Lung (tissue), 12 donors: Measurements from ENCODE around the gene ITGB2. TPM values are rescaled to one million over a fixed set of nuclear protein-coding genes. Genes with fewer than 3 reads are reported as not detected.

Source experiments
- ATAC-seq: fragments of 200-7000 bp; cut with Tn5 transposase; one replicate; pipeline ENCODE4 v1.9.1; 2020; ENCODE audit warnings: moderate number of reproducible peaks; ENCODE audit not compliant: insufficient read depth, low FRiP score
- DNase-seq, 3 donors: peaks; one replicate each; pipeline ENCODE4 v3.0.0-alpha.2; 2013 to 2017
- H3K27ac ChIP-seq, 2 donors: one replicate each; pipeline ENCODE4 v1.5.1; 2013; ENCODE audit warnings: mild to moderate bottlenecking in 2 of 2, moderate library complexity in 2 of 2, control low read depth in 1 of 2, inconsistent platforms in 1 of 2, low read depth in 1 of 2, low read length in 1 of 2
- H3K27me3 ChIP-seq, 3 donors: one replicate each; pipeline ENCODE4 v1.5.1; 2013; ENCODE audit warnings: low read length in 2 of 3; ENCODE audit not compliant: control insufficient read depth in 3 of 3, insufficient read depth in 3 of 3
- H3K36me3 ChIP-seq, 4 donors: one replicate each; pipeline ENCODE4 v1.5.1; 2013; ENCODE audit warnings: low read length in 4 of 4, mild to moderate bottlenecking in 1 of 4, moderate library complexity in 1 of 4; ENCODE audit not compliant: control insufficient read depth in 4 of 4, insufficient read depth in 4 of 4
- H3K4me1 ChIP-seq, 5 donors: one replicate each; pipeline ENCODE4 v1.5.1; 2013; ENCODE audit warnings: low read length in 5 of 5, mild to moderate bottlenecking in 2 of 5, moderate library complexity in 1 of 5; ENCODE audit not compliant: control insufficient read depth in 5 of 5, insufficient read depth in 5 of 5
- H3K4me3 ChIP-seq: one replicate; pipeline ENCODE4 v1.5.1; 2013; ENCODE audit warnings: mild to moderate bottlenecking, control low read depth, moderate library complexity
- H3K9ac ChIP-seq, 2 donors: one replicate each; pipeline ENCODE4 v1.5.1; 2013; ENCODE audit warnings: low read length in 2 of 2, control low read depth in 1 of 2; ENCODE audit not compliant: insufficient read depth in 1 of 2
- H3K9me3 ChIP-seq, 4 donors: one replicate each; pipeline ENCODE4 v1.5.1; 2013; ENCODE audit warnings: low read length in 3 of 4, mild to moderate bottlenecking in 1 of 4, moderate library complexity in 1 of 4; ENCODE audit not compliant: control insufficient read depth in 4 of 4, insufficient read depth in 3 of 4
- WGBS, 2 donors: extraction: QIAGEN DNeasy Blood & Tissue Kit; methylation state at CpG; one replicate each; pipeline ENCODE4 v1.1.7; 2013; 5-methylcytosine and 5-hydroxymethylcytosine counted together
- polyA plus RNA-seq, 2 donors: library from polyadenylated mRNA; stranded (reverse); fragments of 200-250 nt; gene quantifications; one replicate each; pipeline ENCODE4 v1.2.1, GENCODE V29; 2013
- total RNA-seq, 2 donors: library from RNA; depleted of rRNA in 1 of 2; stranded (reverse); fragments of >200 nt in 1 of 2; gene quantifications; one replicate each; pipeline ENCODE4 v1.2.1, GENCODE V29; 2014 to 2021
- TF ChIP-seq, protein P1 (sequence below): IDR thresholded peaks from 2 replicates; pipeline ENCODE4 v1.5.1; 2012; ENCODE audit warnings: mild to moderate bottlenecking; ENCODE audit errors: control extremely low read depth, extremely low read depth
- donor health status: control.
- donor health status: control.
- donor health status: Bipolar disorder and iron deficiency.
- donor health status: healthy.
- donor health status: DM: yes; HTN: yes; CAD: no.

The ITGB2 gene
- total and polyA plus RNA-seq, 4 donors, result 52.9 to 376 (median 187) TPM

DNA sequence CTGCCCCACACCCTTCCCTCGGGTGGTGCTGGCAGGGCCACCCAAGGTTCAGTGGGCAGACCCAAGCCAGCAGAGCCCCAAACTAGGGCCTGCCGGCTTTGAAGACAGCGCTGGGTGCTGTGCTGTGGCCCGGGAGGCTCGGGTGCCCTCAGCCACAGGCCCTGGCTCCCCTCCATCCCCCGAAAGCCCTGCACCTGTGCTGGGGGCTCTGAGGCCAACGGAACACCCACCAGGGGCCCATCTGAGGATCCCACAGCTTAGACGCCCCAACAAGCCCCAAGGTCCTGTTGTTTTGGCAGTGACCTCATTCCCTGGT lies 8.6 kb downstream of the ITGB2 start:
- Histone ChIP-seq H3K27me3 (peaks cover 0 to 11% (median 0%) of the 10 kb centered on the region in 3 donors), H3K27ac (peak overlapping the region in 1 of 2 donors; percentile 35), H3K4me1 (peaks cover 0 to 22% (median 6%) of the 10 kb centered on the region in 5 donors), H3K36me3 (no peaks in the 10 kb centered on the region), H3K4me3 (no peak overlapping the region), H3K9ac (no peak overlapping the region), H3K9me3 (no peaks in the 10 kb centered on the region)
- no peak for ATAC-seq
- no peak for DNase-seq
- WGBS, 2 donors, result 26 to 64% methylated on average over 8 of the region's 8 CpGs
- TF ChIP-seq, protein P1, sequence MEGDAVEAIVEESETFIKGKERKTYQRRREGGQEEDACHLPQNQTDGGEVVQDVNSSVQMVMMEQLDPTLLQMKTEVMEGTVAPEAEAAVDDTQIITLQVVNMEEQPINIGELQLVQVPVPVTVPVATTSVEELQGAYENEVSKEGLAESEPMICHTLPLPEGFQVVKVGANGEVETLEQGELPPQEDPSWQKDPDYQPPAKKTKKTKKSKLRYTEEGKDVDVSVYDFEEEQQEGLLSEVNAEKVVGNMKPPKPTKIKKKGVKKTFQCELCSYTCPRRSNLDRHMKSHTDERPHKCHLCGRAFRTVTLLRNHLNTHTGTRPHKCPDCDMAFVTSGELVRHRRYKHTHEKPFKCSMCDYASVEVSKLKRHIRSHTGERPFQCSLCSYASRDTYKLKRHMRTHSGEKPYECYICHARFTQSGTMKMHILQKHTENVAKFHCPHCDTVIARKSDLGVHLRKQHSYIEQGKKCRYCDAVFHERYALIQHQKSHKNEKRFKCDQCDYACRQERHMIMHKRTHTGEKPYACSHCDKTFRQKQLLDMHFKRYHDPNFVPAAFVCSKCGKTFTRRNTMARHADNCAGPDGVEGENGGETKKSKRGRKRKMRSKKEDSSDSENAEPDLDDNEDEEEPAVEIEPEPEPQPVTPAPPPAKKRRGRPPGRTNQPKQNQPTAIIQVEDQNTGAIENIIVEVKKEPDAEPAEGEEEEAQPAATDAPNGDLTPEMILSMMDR, result no peak

- 27 to 32% methylated on average over 18 to 19 of the region's 19 CpGs for WGBS, 2 donors
- peak; percentile 19 for ATAC-seq
- H3K4me3 ChIP-seq, result no peak overlapping the region
- H3K27ac ChIP-seq, result peak overlapping the region in 1 of 2 donors; percentile 35
- peaks cover 0 to 22% (median 6%) of the 10 kb centered on the region in 5 donors for H3K4me1 ChIP-seq
- TF ChIP-seq, protein P1, result peak; percentile 27
- peaks cover 0 to 11% (median 0%) of the 10 kb centered on the region in 3 donors for H3K27me3 ChIP-seq
- H3K9me3 ChIP-seq, result no peaks in the 10 kb centered on the region
- no peaks in the 10 kb centered on the region for H3K36me3 ChIP-seq
- no peak for DNase-seq
- no peak overlapping the region for H3K9ac ChIP-seq
Observed at GRCh38 chr21:44911384-44912157, 9.1 kb downstream of the ITGB2 start.

GRCh38 chr21:44911068-44911383 lies 9.7 kb downstream of the ITGB2 start:
- WGBS, 2 donors, result 61% methylated on average over 10 of the region's 10 CpGs
- Histone ChIP-seq H3K9me3 (no peaks in the 10 kb centered on the region), H3K9ac (no peak overlapping the region), H3K4me3 (no peak overlapping the region), H3K27me3 (peaks cover 0 to 11% (median 0%) of the 10 kb centered on the region in 3 donors), H3K36me3 (no peaks in the 10 kb centered on the region), H3K4me1 (peaks cover 0 to 22% (median 6%) of the 10 kb centered on the region in 5 donors), H3K27ac (peak overlapping the region in 1 of 2 donors; percentile 35)
- no peak for DNase-seq
- ATAC-seq, result no peak
- TF ChIP-seq, protein P1, result no peak
